ENCODE measurements around the gene ABLIM2.

DNA sequence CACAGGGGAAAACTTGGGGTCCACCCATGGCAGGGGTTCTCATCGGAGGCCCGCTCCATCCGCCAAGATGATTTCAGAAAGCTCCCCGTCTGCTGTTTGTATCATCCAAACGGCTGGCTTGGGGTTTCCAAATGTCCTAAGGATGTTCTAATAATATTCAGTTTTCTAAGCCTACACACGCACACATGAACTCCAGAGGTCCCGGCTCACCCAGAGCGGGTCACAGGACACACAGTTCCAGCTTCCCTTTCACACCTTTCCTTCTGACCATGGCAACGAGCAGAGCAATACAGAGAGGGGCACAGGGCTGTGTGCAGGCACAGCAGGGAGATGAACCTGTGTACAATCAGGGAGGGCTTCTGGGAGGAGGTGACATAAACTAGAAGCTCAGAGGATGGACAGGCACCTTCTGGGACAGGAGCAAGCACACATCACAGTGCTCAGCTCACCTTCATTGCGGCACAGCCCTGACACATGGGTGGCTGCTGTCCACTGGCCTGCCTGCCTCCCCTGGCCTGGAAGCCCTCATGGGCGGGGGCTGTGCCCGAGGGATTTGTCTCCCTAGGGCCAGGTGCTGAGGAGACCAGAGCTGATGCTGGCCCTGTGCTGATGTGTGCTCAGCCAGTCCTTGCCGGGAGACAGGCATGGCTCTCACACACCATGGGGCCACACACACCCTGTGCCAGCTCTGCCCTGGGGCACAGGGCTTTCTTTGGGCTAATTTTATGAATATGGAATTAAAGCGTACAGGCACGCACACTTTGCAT is 44.8 kb downstream of the ABLIM2 start:
- TF ChIP-seq MAZ (IDR thresholded peaks at IDR 0.05; ENCODE audit: borderline replicate concordance, low read depth, low read length) (no peak), CTCF (IDR thresholded peaks at IDR 0.05) (no peak), CHD4 (IDR thresholded peaks at IDR 0.05; ENCODE audit: borderline replicate concordance) (no peak), MYC (IDR thresholded peaks at IDR 0.05; ENCODE audit: borderline replicate concordance, low read length) (no peak), POLR2A (IDR thresholded peaks at IDR 0.05; ENCODE audit: low read length) (no peak), RCOR1 (IDR thresholded peaks at IDR 0.05; ENCODE audit: low read depth, low read length) (no peak), KDM5A (IDR thresholded peaks at IDR 0.05) (no peak), SMC3 (IDR thresholded peaks at IDR 0.05) (no peak), RAD21 (conservative IDR thresholded peaks at IDR 0.05 in 1 of 2, IDR thresholded peaks at IDR 0.05 in 1 of 2) (no peak), HDAC2 (IDR thresholded peaks at IDR 0.05) (no peak), CBX8 (IDR thresholded peaks at IDR 0.05) (no peak)
